Activated CD8-positive, alpha-beta memory T cell treated with anti-CD3 and anti-CD28 coated beads, Interleukin-2, amount 10 ng/mL, durations not matched to agents 7 days and 5 days (primary cell): ENCODE results near the gene CRYBA4. TPM values are rescaled to one million over a fixed set of nuclear protein-coding genes. Genes with fewer than 3 reads are reported as not detected.

Source experiments
- ATAC-seq: fragments of 150-1000 bp; cut with Tn5 transposase; one replicate; pipeline ENCODE4 v1.10.0; 2021; ENCODE audit warnings: moderate library complexity
- CTCF ChIA-PET: fragments of 350-600 bp; sonication (Branson Sonifier 250); formaldehyde crosslinking; loops from one replicate; lab custom pipeline; 2021; ENCODE audit warnings: antibody characterized with exemption; lab: Charles Lee
- DNase-seq: peaks from one replicate; pipeline ENCODE4 v3.0.0-alpha.2; 2020
- H3K27ac Mint-ChIP-seq: one replicate; pipeline ENCODE4 v1.8.0; 2021; ENCODE audit warnings: mild to moderate bottlenecking, mixed read lengths
- H3K27me3 Mint-ChIP-seq: one replicate; pipeline ENCODE4 v1.8.0; 2021; ENCODE audit warnings: mixed read lengths
- H3K36me3 Mint-ChIP-seq: one replicate; pipeline ENCODE4 v1.8.0; 2021; ENCODE audit warnings: mild to moderate bottlenecking, mixed read lengths
- H3K4me1 Mint-ChIP-seq: one replicate; pipeline ENCODE4 v1.8.0; 2021; ENCODE audit warnings: mixed read lengths
- H3K4me3 Mint-ChIP-seq: one replicate; pipeline ENCODE4 v1.8.0; 2021; ENCODE audit warnings: mild to moderate bottlenecking, moderate library complexity, mixed read lengths
- H3K9me3 Mint-ChIP-seq: one replicate; pipeline ENCODE4 v1.8.0; 2022; ENCODE audit warnings: low read depth, mixed read lengths
- total RNA-seq, 2 experiments: library from RNA; stranded (reverse); gene quantifications; one replicate each; pipeline ENCODE4 v1.2.3, GENCODE V29; 2021

The CRYBA4 gene
- total RNA-seq, 2 experiments from 2014 or later: 0.38 TPM; not detected in 1

GRCh38 chr22:26586556-26587325, 35.0 kb upstream of the CRYBA4 start:
- ATAC-seq (no peak), DNase-seq (peak; percentile 53)
- H3K4me1 Mint-ChIP-seq: peaks cover 70% of the 10 kb centered on the region
- H3K4me3 Mint-ChIP-seq: peak overlapping the region; percentile 44
- no peaks in the 10 kb centered on the region for H3K9me3 Mint-ChIP-seq
- H3K36me3 Mint-ChIP-seq: peaks cover 29% of the 10 kb centered on the region
- peak overlapping the region; percentile 76 for H3K27ac Mint-ChIP-seq
- CTCF ChIA-PET: interaction anchor here (0.6 kb wide), 2 partner anchors 39 to 43 kb away, joined by 3 to 4 read pairs; no protein-coding TSS in a partner anchor
- H3K27me3 Mint-ChIP-seq: no peaks in the 10 kb centered on the region

DNA sequence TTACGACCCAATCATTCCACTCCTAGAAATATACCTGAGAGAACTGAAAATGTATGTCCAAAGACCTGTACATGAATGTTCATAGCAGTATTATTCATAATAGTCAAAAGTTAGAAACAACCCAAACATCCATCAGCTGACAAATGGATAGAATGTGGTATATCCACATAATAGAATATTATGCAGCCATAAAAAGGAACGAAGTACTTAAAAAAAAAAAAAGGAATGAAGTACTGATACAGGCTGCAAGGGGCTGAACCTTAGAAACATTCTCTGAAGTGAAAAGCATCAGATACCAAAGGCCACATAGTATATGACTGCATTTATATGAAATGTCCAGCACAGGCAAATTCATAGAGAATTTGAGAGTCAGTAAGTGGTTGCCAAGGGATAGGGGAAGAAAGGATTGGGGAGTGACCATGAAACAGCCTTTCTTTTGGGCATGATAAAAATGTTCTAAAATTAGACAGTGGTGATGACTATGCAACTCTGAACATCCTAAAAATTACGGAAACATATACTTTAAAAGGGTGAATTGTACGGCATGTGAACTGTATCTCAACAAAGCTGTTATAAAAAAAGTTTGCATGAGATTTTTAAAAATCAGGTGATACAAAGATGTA, 33.7 kb upstream of the CRYBA4 start:
- Mint-ChIP-seq H3K4me1 (peaks cover 76% of the 10 kb centered on the region), H3K9me3 (no peaks in the 10 kb centered on the region), H3K36me3 (peaks cover 20% of the 10 kb centered on the region), H3K27me3 (no peaks in the 10 kb centered on the region), H3K4me3 (peak overlapping the region; percentile 87), H3K27ac (peak overlapping the region; percentile 81)
- ATAC-seq (no peak), DNase-seq (no peak)
- CTCF ChIA-PET: interaction anchor here (0.7 to 1.0 kb wide), 2 partner anchors 78 to 85 kb away, joined by 3 read pairs; no protein-coding TSS in a partner anchor

GRCh38 chr22:26588729-26589366, 32.9 kb upstream of the CRYBA4 start:
- peak overlapping the region; percentile 81 for H3K27ac Mint-ChIP-seq
- CTCF ChIA-PET: interaction anchor here (0.7 to 1.5 kb wide), 4 partner anchors 10 to 86 kb away, joined by 3 to 4 read pairs (median 4); no protein-coding TSS in a partner anchor
- ATAC-seq: no peak

DNA sequence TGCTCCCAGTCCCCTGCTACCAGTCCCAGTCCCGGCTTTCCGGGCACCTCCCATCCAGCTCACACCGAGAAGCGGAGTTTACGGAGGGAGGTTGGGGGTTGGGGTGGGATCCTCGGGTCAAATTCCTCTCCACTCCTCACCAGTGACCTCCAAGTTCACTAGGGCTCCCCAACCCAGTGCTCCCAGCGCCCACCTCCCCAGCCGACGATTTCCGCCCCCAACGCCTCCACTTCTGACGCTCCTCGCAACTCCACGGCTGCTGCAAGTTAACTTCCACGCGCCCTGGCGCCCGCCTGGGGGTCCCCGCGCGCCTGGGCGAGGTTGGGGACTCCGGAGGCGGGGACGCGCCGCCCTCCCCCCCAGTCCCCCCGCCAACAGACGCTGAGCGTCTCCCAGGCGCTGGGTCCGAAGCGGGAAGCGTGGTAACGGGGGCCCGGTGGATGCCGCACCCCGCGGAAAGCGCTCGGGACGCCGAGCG, 32.4 kb upstream of the CRYBA4 start:
- peak overlapping the region; percentile 87 for H3K4me3 Mint-ChIP-seq
- DNase-seq: peak; percentile 59
- peak overlapping the region; percentile 81 for H3K27ac Mint-ChIP-seq
- peak; percentile 7 for ATAC-seq
- H3K9me3 Mint-ChIP-seq: no peaks in the 10 kb centered on the region
- H3K36me3 Mint-ChIP-seq: peaks cover 16% of the 10 kb centered on the region
- H3K27me3 Mint-ChIP-seq: no peaks in the 10 kb centered on the region
- CTCF ChIA-PET: interaction anchor here (0.7 to 1.5 kb wide), 4 partner anchors 10 to 86 kb away, joined by 3 to 4 read pairs (median 4); no protein-coding TSS in a partner anchor
- H3K4me1 Mint-ChIP-seq: peaks cover 80% of the 10 kb centered on the region

More at GRCh38 chr22:26588729-26589366, 32.9 kb upstream of the CRYBA4 start:
- Mint-ChIP-seq H3K4me3 (peak overlapping the region; percentile 87), H3K4me1 (peaks cover 80% of the 10 kb centered on the region), H3K36me3 (peaks cover 20% of the 10 kb centered on the region), H3K27me3 (no peaks in the 10 kb centered on the region), H3K9me3 (no peaks in the 10 kb centered on the region)
- DNase-seq: no peak

- no peaks in the 10 kb centered on the region for H3K9me3 Mint-ChIP-seq
- H3K36me3 Mint-ChIP-seq: peaks cover 14% of the 10 kb centered on the region
- ATAC-seq (peak; percentile 82), DNase-seq (peak; percentile 80)
- peak within 1 kb of the TSS; percentile 92 for H3K27ac Mint-ChIP-seq
- peaks cover 78% of the 10 kb centered on the region for H3K4me1 Mint-ChIP-seq
- H3K27me3 Mint-ChIP-seq: no peaks in the 10 kb centered on the region
- CTCF ChIA-PET: interaction anchor here (1.1 to 1.5 kb wide), 2 partner anchors 11 to 76 kb away, joined by 3 to 4 read pairs; no protein-coding TSS in a partner anchor
- peak within 1 kb of the TSS; percentile 88 for H3K4me3 Mint-ChIP-seq
Measured at GRCh38 chr22:26589845-26590736, 31.7 kb upstream of the CRYBA4 start, which contains the start of gene TPST2. TSS of gene TPST2 (minus strand) at chr22:26590132. CDS start at chr22:26541630, 48,502 bp downstream.

DNA sequence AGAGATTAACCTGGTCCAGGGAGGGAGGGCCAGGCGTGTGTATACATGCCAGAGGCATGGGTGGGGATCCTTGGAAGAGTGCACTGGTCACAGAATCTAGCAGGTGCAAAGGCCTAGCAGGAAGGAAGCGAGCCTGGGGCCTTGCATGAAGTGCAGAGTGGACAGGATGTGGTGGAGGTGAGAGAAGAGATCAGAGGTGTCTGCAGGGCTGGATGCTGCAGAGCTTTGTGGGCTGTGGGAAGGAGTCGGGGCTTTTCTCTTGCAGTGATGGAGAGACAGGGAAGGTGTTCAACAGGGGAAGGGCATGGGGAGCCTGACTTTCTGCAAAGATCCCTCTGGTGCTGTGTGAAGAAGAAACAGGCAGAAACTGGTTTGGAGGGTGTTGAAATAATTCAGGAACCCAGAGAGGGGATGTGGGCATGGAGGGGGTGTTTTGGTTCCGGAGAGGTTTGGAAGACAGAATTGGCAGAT, 29.3 kb upstream of the CRYBA4 start:
- CTCF ChIA-PET: interaction anchor here (0.6 to 1.4 kb wide), 10 partner anchors 12 to 162 kb away, joined by 3 to 7 read pairs (median 4); no protein-coding TSS in a partner anchor
- Mint-ChIP-seq H3K9me3 (no peaks in the 10 kb centered on the region), H3K27me3 (no peaks in the 10 kb centered on the region), H3K4me1 (peaks cover 67% of the 10 kb centered on the region), H3K4me3 (peak overlapping the region; percentile 60), H3K36me3 (peaks cover 9% of the 10 kb centered on the region), H3K27ac (peak overlapping the region; percentile 83)
- ATAC-seq (peak; percentile 59), DNase-seq (peak; percentile 92)

GRCh38 chr22:26593763-26594162, 28.0 kb upstream of the CRYBA4 start:
- H3K4me3 Mint-ChIP-seq: no peak overlapping the region
- peaks cover 67% of the 10 kb centered on the region for H3K4me1 Mint-ChIP-seq
- no peaks in the 10 kb centered on the region for H3K9me3 Mint-ChIP-seq
- CTCF ChIA-PET: interaction anchor here (1.7 kb wide), 1 partner anchor 30 kb away, joined by 3 read pairs; no protein-coding TSS in a partner anchor
- peak overlapping the region; percentile 73 for H3K27ac Mint-ChIP-seq
- no peaks in the 10 kb centered on the region for H3K27me3 Mint-ChIP-seq
- no peak for ATAC-seq
- no peak for DNase-seq
- peaks cover under 1% of the 10 kb centered on the region for H3K36me3 Mint-ChIP-seq

DNA sequence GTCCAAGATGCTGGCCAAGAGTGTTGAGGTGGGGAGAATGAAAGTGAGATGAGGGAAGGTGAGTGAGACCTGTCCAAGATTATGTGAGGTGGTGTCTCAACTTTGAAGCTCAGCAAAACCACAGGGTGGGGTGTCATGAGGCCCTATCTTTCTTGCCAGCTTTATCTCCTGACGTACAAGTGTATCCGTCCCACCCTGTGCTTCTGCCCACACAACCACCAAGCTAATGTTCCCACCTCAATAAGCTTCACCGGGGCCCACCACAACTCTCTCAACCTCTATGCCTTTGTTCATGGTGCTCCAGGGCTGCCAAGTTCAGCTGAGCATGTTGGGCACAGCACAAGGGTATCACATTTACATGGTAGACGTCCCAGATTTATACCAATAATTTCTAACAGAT, 24.7 kb upstream of the CRYBA4 start:
- H3K4me3 Mint-ChIP-seq: no peak overlapping the region
- H3K36me3 Mint-ChIP-seq: no peaks in the 10 kb centered on the region
- H3K4me1 Mint-ChIP-seq: peaks cover 58% of the 10 kb centered on the region
- H3K27ac Mint-ChIP-seq: peak overlapping the region; percentile 56
- ATAC-seq (no peak), DNase-seq (peak; percentile 61)
- CTCF ChIA-PET: interaction anchor here (0.7 to 1.5 kb wide), 6 partner anchors 8 to 118 kb away, joined by 3 to 5 read pairs (median 4); no protein-coding TSS in a partner anchor
- H3K27me3 Mint-ChIP-seq: no peaks in the 10 kb centered on the region
- H3K9me3 Mint-ChIP-seq: no peaks in the 10 kb centered on the region

GRCh38 chr22:26597480-26597879, 24.3 kb upstream of the CRYBA4 start:
- DNase-seq (no peak), ATAC-seq (no peak)
- Mint-ChIP-seq H3K4me3 (no peak overlapping the region), H3K36me3 (no peaks in the 10 kb centered on the region), H3K9me3 (no peaks in the 10 kb centered on the region), H3K27ac (peak overlapping the region; percentile 56), H3K27me3 (no peaks in the 10 kb centered on the region), H3K4me1 (peaks cover 54% of the 10 kb centered on the region)
- CTCF ChIA-PET: interaction anchor here (0.7 to 1.5 kb wide), 3 partner anchors 12 to 76 kb away, joined by 3 to 5 read pairs (median 3); no protein-coding TSS in a partner anchor

DNA sequence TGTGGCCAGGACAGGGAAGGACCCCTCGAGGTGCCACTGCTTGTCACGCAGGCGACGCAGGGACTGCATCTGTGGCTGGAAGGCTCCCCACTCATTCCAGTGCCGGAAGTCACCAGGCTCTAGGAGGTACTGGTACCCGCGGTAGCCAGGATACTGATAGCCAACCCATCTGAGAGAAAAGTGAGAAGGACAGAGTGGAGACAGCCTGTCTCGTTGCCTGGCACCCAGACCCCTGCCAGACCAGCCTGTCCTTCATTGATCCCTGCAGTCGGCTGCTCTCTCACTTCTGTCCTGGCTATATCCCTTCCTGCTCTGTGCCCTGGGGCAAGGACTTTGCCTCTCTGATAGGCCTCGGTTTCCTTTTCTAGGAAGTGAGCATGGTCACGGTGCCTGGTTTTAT, 22.3 kb upstream of the CRYBA4 start:
- Mint-ChIP-seq H3K36me3 (no peaks in the 10 kb centered on the region), H3K4me1 (peaks cover 42% of the 10 kb centered on the region), H3K27ac (no peak overlapping the region), H3K9me3 (no peaks in the 10 kb centered on the region), H3K27me3 (no peaks in the 10 kb centered on the region), H3K4me3 (no peak overlapping the region)
- ATAC-seq: no peak
- DNase-seq: no peak
- CTCF ChIA-PET: no interaction called here

DNA sequence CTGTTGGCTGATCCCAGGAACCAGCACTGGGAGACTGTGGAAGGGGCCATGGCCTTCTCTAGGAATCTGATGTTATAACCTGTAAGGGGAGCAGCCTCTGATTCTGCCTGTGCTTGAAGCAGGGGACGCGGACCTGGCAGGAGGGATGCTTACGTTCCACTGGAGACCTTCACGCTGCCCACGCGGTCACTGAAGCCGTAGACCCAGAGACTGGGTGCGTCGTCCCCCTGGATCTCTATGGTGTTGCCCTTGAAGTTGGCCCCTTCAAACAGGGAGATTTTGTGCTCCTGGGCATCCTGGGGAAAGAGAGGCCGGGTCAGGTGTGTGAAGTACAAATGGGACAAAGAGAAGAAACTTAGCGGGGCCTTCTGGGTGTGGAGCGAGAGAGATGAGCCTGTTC, 20.0 kb upstream of the CRYBA4 start:
- Mint-ChIP-seq H3K27ac (no peak overlapping the region), H3K9me3 (no peaks in the 10 kb centered on the region), H3K36me3 (no peaks in the 10 kb centered on the region), H3K4me3 (no peak overlapping the region), H3K4me1 (peaks cover 39% of the 10 kb centered on the region), H3K27me3 (no peaks in the 10 kb centered on the region)
- no peak for ATAC-seq
- CTCF ChIA-PET: no interaction called here
- no peak for DNase-seq

GRCh38 chr22:26602127-26602526, 19.6 kb upstream of the CRYBA4 start:
- Mint-ChIP-seq H3K36me3 (no peaks in the 10 kb centered on the region), H3K9me3 (no peaks in the 10 kb centered on the region), H3K4me3 (no peak overlapping the region), H3K27ac (no peak overlapping the region), H3K4me1 (peaks cover 35% of the 10 kb centered on the region), H3K27me3 (no peaks in the 10 kb centered on the region)
- ATAC-seq: no peak
- no peak for DNase-seq
- CTCF ChIA-PET: no interaction called here
